Fibroblast of lung (primary cell): Measurements from ENCODE around the gene THSD7A.

Experiments used
- CTCF ChIP-seq, 2 donors: IDR thresholded peaks in 1 of 2; conservative IDR thresholded peaks in 1 of 2; 1 replicate in 1 of 2; 2 replicates in 1 of 2; pipeline ENCODE4 v1.5.1; 2011 to 2012; ENCODE audit warnings: low read length in 2 of 2, control low read depth in 1 of 2, inconsistent platforms in 1 of 2, low read depth in 1 of 2, mild to moderate bottlenecking in 1 of 2
- EZH2 ChIP-seq: IDR thresholded peaks from 2 replicates; pipeline ENCODE4 v1.5.1; 2012; ENCODE audit warnings: low read length, control low read depth, mild to moderate bottlenecking; ENCODE audit errors: missing control alignments

- no peak for TF ChIP-seq CTCF (conservative IDR thresholded peaks at IDR 0.05 in 1 of 2, IDR thresholded peaks at IDR 0.05 in 1 of 2; ENCODE audit: low read depth in 1 of 2, low read length in 2 of 2)
- TF ChIP-seq EZH2 = no peak
These were observed 242.7 kb downstream of the THSD7A start for GRCh38 chr7:11589251-11589650.
